Measurements from ENCODE around the gene GART.
"Not testable (repeated sequence)": the region's sequence is repeated elsewhere in the genome, so short reads cannot be mapped to it uniquely, and the experiment has no call there.

GART gene

GRCh38 chr21:33541756-33542639, at the start of gene GART:
Gene GART, minus strand, starts transcription at chr21:33542117. Its CDS starts 2,802 bp downstream, at chr21:33539315.
- DNase-seq, result peak; percentile 92

GRCh38 chr21:33588485-33589335, 46.8 kb upstream of the GART start, which contains the start of gene DONSON:
Gene DONSON, minus strand, starts transcription at chr21:33588684. Its CDS starts 43 bp downstream, at chr21:33588641.
- peak; percentile 95 for DNase-seq

GRCh38 chr21:33587792-33588484, 46.0 kb upstream of the GART start:
- DNase-seq, result peak; percentile 77

- DNase-seq, result no peak
Measured at GRCh38 chr21:33586927-33587326, 45.0 kb upstream of the GART start.

GRCh38 chr21:33584455-33584854, 42.5 kb upstream of the GART start:
- no peak for DNase-seq

- no peak for DNase-seq
Measured at GRCh38 chr21:33578959-33579542, 37.1 kb upstream of the GART start.

GRCh38 chr21:33578214-33578613, 36.3 kb upstream of the GART start:
- no peak for DNase-seq

GRCh38 chr21:33576741-33577141, 34.8 kb upstream of the GART start:
- DNase-seq, result not testable (repeated sequence)

GRCh38 chr21:33572350-33572749, 30.4 kb upstream of the GART start:
- DNase-seq, result no peak

- no peak for DNase-seq
Measured at GRCh38 chr21:33569991-33570390, 28.1 kb upstream of the GART start.

- DNase-seq, result no peak
Measured at GRCh38 chr21:33568448-33568847, 26.5 kb upstream of the GART start.

- DNase-seq, result no peak
Measured at GRCh38 chr21:33567914-33568313, 26.0 kb upstream of the GART start.

- no peak for DNase-seq
Measured at GRCh38 chr21:33566514-33566913, 24.6 kb upstream of the GART start.

GRCh38 chr21:33562389-33562788, 20.5 kb upstream of the GART start:
- no peak for DNase-seq

- DNase-seq, result no peak
Measured at GRCh38 chr21:33561373-33561772, 19.5 kb upstream of the GART start.

- DNase-seq, result no peak
Measured at GRCh38 chr21:33560965-33561364, 19.0 kb upstream of the GART start.

GRCh38 chr21:33559813-33560212, 17.9 kb upstream of the GART start:
- no peak for DNase-seq

- DNase-seq, result no peak
Measured at GRCh38 chr21:33558777-33559421, 17.0 kb upstream of the GART start.

GRCh38 chr21:33557447-33557846, 15.5 kb upstream of the GART start:
- DNase-seq, result no peak

GRCh38 chr21:33554982-33555344, 13.0 kb upstream of the GART start:
- DNase-seq, result no peak

- no peak for DNase-seq
Measured at GRCh38 chr21:33554236-33554981, 12.5 kb upstream of the GART start.
